HG02571 (cell line): ENCODE data around the gene CFHR5.
"Not testable (repeated sequence)": the region's sequence is repeated elsewhere in the genome, so short reads cannot be mapped to it uniquely, and the experiment has no call there.

Source experiments
- ATAC-seq: cut with Tn5 transposase; IDR thresholded peaks from one replicate; pipeline ENCODE4 v1.9.1; 2021; ENCODE audit warnings: mild to moderate bottlenecking, moderate library complexity; ENCODE audit not compliant: unreplicated experiment

Gene CFHR5

DNA sequence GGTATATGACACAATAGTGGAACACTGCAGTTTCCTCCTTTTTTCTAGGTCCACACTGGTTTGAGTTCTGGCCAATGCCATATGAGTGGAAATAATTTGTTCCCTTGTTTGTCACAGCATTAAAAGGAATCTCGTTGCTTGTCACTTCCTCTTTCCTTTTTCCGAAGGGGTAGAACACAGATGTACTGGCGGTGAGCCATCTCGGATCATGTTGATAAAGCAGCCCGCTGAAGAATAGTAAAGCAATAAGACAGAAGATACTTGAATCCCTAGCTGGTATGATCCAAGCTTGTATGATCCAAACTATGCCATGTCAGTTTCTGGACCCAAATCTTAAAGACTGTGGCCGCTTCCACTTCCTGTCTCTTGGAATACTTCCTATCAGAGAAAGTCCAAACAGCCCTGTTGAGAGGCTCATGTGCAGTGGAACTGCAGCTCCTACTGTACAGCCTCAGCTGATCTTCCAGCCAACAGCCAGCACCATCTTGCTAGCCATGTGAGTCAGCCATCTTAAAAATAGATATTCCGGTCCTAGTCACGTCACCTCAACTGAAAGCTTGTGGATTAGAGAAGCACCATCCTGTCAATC is 40.3 kb downstream of the CFHR5 start:
- ATAC-seq, result no peak

DNA sequence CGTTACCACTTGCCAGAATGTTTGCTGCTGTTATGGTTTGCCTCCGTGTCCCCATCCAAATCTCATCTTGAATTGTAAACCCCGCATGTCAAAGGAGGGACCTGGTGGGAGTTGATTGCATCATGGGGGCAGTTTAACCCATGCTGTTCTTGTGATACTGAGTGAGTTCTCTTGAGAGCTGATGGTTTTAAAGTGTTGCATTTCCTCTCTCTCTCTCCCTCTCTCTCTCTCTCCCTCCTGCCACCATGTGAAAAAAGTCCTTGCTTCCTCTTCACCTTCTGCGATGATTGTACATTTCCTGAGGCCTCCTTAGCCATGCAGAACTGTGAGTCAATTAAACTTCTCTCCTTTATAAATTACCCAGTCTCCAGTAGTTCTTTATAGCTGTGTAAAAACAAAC is 44.4 kb downstream of the CFHR5 start:
- no peak for ATAC-seq

DNA sequence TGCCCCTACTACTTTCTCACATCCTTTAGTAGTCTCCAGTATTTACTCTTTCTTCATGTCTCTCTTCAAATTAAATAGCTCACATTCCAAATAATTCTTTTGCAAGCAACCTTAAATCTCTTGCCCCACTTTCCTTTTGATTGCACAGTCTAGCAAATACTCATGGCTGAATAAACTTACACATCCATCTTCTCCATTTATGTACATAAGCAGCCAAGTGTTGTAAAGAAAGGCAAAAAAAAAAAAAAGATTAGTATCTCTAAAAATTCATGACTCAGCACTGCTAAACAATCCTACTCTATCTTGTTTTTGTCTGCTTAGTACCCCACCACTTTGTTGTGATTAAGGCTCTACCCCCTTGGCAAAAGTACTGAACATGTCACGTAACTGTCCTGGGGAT is 47.1 kb downstream of the CFHR5 start:
- no peak for ATAC-seq

DNA sequence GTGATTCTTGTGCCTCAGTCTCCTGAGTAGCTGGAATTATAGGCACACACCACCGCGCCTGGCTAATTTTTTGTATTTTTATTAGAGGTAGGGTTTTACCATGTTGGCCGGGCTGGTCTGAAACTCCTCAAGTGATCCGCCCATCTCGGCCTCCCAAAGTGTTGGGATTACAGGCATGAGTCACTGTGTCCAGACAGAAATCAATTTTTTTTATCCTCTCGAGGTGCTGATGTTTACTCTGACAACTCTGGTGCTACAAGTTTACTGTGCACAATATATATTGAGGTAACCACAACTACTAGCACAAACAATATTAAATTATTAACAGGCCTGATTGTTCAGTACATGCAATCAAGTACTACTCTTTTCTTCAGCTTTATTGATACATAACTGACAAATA is 50.0 kb downstream of the CFHR5 start:
- no peak for ATAC-seq

DNA sequence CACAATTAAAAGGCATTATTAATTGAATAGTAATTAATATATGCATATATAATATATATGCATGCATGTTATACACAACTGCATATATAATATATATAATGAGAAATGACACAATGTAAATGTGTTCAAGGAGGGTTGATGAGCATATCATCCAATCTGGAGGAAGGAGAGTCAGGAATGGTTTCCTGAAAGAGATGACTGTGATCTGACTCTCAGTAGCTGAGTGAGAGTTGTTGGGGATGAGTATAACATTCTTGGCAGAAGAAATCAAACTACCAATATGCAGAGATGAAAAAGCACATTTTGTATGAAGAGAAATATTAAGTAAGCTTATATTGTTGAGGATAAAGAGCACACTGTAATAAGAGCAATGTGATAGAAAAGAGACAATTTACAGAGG is 52.4 kb downstream of the CFHR5 start:
- ATAC-seq, result no peak

DNA sequence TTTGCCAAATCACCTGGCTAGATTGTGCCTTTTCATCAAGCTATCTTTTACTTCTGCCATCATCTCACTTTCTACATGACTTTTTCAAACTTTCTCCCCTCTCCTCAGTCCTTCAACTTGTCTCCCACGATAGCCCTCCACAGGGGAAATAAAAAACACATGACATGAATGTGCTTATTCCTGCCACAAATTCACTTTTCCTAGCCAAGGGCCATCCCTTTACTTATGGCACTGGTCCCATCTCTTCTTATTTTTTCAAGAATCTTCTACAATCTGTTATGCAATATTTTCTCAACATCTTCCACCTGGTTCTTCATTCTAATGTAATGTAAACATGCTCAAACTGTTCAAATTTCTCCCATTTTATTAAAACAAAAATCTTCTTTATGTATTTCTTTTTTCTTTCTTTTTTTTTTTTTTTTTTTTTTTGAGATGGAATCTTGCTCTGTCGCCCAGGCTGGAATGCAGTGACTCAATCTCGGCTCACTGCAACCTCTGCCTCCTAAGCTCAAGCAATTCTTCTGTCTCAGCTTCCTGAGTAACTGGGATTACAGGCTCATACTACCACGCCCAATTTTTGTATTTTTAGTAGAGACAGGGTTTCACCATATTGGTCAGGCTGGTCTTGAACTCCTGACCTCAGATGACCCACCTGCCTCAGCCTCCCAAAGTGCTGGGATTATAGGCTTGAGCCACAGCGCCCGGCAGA is 57.4 kb downstream of the CFHR5 start:
- not testable (repeated sequence) for ATAC-seq

DNA sequence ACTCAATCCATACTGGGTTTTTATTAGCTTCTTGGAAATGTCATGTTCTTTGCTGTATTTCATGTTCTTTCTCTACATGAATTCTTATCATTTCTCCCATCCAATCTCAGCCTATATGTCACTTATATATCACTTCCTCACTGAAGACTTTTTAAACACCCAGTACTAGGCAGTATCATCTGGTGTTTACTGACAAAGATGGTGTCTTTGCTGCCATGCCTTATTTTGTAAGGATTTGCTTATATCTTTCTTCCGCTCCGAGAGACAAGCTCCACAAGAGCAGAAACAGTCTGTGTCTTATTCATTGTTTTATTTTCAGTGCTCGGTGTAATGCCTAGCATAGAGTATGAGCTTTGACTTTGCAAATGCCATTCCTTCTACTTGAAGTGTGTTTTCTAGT is 59.5 kb downstream of the CFHR5 start:
- ATAC-seq, result no peak

DNA sequence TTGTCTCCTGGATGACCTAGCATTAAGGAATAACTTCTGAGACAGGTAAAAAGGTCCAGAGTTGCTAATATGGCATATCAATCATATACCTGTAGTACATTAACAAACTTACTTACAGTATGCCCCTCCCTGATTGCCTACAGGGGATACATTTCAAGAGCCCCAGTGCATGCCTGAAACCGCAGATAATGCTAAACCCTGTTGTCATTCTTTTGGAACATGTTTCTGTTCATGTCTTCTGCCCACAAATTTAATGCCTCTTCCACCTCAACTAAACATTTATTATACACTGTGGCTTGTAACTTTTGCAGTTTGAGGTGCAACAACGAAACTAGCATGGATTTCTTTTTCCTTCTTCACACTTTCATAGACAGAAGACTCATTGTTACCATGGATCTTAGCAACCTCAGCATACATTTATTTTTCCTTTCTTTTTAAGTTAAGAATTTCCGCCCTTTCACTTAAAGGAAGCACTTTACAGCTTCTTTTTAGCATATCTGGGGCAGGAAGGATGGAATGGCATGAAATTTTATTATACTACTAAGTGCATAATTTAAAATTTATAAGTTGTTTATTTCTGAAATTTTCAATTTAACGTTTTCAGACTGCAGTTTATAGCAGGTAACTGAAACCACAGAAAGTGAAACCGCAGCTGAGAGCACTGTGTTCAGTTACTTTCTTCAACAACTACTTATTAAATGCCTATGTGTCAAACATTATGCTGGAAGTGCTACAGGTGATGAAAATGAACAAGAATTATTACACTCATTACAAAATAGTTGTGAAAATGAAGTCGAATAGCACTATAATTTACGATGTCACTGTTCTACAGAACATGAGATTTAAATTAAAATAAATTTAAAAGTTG is 64.4 kb downstream of the CFHR5 start:
- peak; percentile 74 for ATAC-seq

DNA sequence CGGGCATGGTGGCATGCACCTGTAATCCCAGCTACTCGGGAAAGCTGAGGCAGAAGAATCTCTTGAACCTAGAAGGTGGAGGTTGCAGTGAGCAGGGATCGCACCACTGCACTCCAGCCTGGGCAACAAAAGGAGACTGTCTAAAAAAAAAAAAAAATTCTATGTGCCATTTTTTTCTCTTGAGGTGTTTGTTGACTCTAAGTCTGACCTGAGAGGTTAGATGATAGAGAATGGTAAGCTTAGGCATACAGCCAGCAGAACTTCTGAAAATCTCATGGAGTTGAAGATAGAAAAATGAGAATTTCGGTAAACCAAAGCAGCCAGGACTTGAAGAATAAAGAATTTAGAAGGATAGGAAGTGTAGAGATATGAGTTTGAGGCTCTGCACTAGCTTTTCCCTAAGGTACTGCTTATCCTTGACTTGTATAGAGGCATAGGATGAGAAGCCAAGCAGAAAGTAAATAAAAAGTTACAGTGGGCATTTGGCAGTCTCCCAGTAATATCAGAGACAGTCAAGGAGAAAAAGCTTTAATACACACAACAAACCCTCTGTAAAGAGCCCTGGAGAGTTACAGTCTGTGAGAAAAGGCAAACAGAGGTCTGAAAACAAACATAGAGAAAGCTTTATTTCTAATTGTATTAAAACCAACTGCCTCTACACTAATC is 65.5 kb downstream of the CFHR5 start:
- ATAC-seq, result no peak

DNA sequence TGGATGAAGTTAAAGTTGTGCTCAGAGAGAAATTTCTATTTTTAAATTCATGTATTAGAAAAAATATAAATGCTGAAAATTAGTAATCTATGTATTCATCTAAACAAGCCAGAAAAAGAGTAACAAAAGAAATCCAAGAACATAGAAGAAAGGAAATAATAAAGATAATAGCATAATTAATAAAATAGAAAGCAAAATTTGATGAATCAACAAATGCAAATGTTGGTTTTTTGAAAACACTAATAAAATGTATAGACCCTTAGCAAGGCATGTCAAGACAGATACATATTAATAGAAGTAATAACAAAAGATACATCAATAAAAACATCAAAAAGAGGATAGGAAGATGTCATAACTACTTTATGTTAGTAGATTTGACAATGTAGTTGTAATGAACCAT is 71.7 kb downstream of the CFHR5 start:
- no peak for ATAC-seq
